Renal pelvis (tissue), 12 donors: ENCODE measurements around the gene GLP2R. TPM values are rescaled to one million over a fixed set of nuclear protein-coding genes. Genes with fewer than 3 reads are reported as not detected.
"Not testable (repeated sequence)": the region's sequence is repeated elsewhere in the genome, so short reads cannot be mapped to it uniquely, and the experiment has no call there.

Source experiments
- DNase-seq: peaks from one replicate; pipeline ENCODE4 v3.0.0-alpha.2; 2013
- long read RNA-seq, 16 experiments: transcript quantifications; one replicate each; lab custom pipeline, GENCODE V29; 2026
- polyA plus RNA-seq, 3 donors: library from polyadenylated mRNA; unstranded; fragments of 120-200 nt; gene quantifications; one replicate each; pipeline ENCODE4 v1.2.1, GENCODE V29; 2013; ENCODE audit not compliant: insufficient read length in 3 of 3

Gene GLP2R
- not detected for polyA plus RNA-seq
- long read RNA-seq, donor 1: 0 reads
- long read RNA-seq, donor 2: 0 reads
- long read RNA-seq, donor 3: 0 reads
- long read RNA-seq, donor 4: 0 reads
- long read RNA-seq, donor 5: 0 reads
- long read RNA-seq, donor 6: 0 reads
- long read RNA-seq, donor 7: 0 reads
- long read RNA-seq, donor 8: 0 reads
- long read RNA-seq, donor 9: 0 reads
- long read RNA-seq, donor 10: 0 reads
- long read RNA-seq, donor 11: 0 reads
- long read RNA-seq, donor 12: 0 reads
- long read RNA-seq, donor 13: 0 reads
- long read RNA-seq, donor 14: 0 reads
- long read RNA-seq, donor 15: 0 reads
- long read RNA-seq, donor 16: 0 reads

GRCh38 chr17:9825641-9826150 is at the start of gene GLP2R:
TSS of gene GLP2R (plus strand) at chr17:9825924. CDS start at chr17:9826064, 140 bp downstream.
- DNase-seq: no peak

- no peak for DNase-seq
Measured at GRCh38 chr17:9776911-9777310, 48.8 kb upstream of the GLP2R start.

GRCh38 chr17:9780552-9780951 is 45.2 kb upstream of the GLP2R start:
- DNase-seq: no peak

GRCh38 chr17:9783050-9783449 is 42.7 kb upstream of the GLP2R start:
- DNase-seq: no peak

- DNase-seq: not testable (repeated sequence)
Measured at GRCh38 chr17:9783465-9783864, 42.3 kb upstream of the GLP2R start.

GRCh38 chr17:9784544-9784943 is 41.2 kb upstream of the GLP2R start:
- no peak for DNase-seq

GRCh38 chr17:9788601-9789000 is 37.1 kb upstream of the GLP2R start:
- no peak for DNase-seq

GRCh38 chr17:9790316-9790715 is 35.4 kb upstream of the GLP2R start:
- DNase-seq: no peak

GRCh38 chr17:9790889-9791876 is 34.5 kb upstream of the GLP2R start, which contains the start of gene DHRS7C:
TSS of gene DHRS7C (minus strand) at chr17:9791592. CDS start at chr17:9791284, 308 bp downstream.
- DNase-seq: no peak

GRCh38 chr17:9792181-9792840 is 33.4 kb upstream of the GLP2R start:
- DNase-seq: no peak

- no peak for DNase-seq
Measured at GRCh38 chr17:9798008-9798407, 27.7 kb upstream of the GLP2R start.

GRCh38 chr17:9798724-9799123 is 27.0 kb upstream of the GLP2R start:
- no peak for DNase-seq

- DNase-seq: no peak
Measured at GRCh38 chr17:9801505-9801904, 24.2 kb upstream of the GLP2R start.

- DNase-seq: no peak
Measured at GRCh38 chr17:9802294-9802693, 23.4 kb upstream of the GLP2R start.

GRCh38 chr17:9802697-9803096 is 23.0 kb upstream of the GLP2R start:
- DNase-seq: no peak

- no peak for DNase-seq
Measured at GRCh38 chr17:9805769-9806168, 20.0 kb upstream of the GLP2R start.

- DNase-seq: no peak
Measured at GRCh38 chr17:9806699-9807098, 19.0 kb upstream of the GLP2R start.

- DNase-seq: no peak
Measured at GRCh38 chr17:9809409-9809808, 16.3 kb upstream of the GLP2R start.

- DNase-seq: no peak
Measured at GRCh38 chr17:9810100-9810949, 15.4 kb upstream of the GLP2R start.

- no peak for DNase-seq
Measured at GRCh38 chr17:9811086-9811485, 14.6 kb upstream of the GLP2R start.

GRCh38 chr17:9811537-9811936 is 14.2 kb upstream of the GLP2R start:
- DNase-seq: no peak
